Memory B cell (primary cell): ENCODE data around the gene PRR36.
"Not testable (repeated sequence)": the region's sequence is repeated elsewhere in the genome, so short reads cannot be mapped to it uniquely, and the experiment has no call there.

Experiments used
- ATAC-seq: fragments of 150-1000 bp; cut with Tn5 transposase; 2 replicates; pipeline ENCODE4 v1.10.0; 2021; ENCODE audit warnings: low read depth, mild to moderate bottlenecking, moderate library complexity
- DNase-seq, 2 donors: peaks; one replicate each; pipeline ENCODE4 v3.0.0; 2022; ENCODE audit warnings: low spot score in 2 of 2
- H3K27ac Mint-ChIP-seq: one replicate; pipeline ENCODE4 v1.8.0; 2022; ENCODE audit warnings: mild to moderate bottlenecking, moderate library complexity, mixed read lengths
- H3K27me3 Mint-ChIP-seq: one replicate; pipeline ENCODE4 v1.8.0; 2022; ENCODE audit warnings: mixed read lengths
- H3K36me3 Mint-ChIP-seq: one replicate; pipeline ENCODE4 v1.8.0; 2022; ENCODE audit warnings: mild to moderate bottlenecking, mixed read lengths
- H3K4me1 Mint-ChIP-seq: one replicate; pipeline ENCODE4 v1.8.0; 2022; ENCODE audit warnings: mixed read lengths
- H3K4me3 Mint-ChIP-seq: one replicate; pipeline ENCODE4 v1.8.0; 2022; ENCODE audit warnings: mild to moderate bottlenecking, moderate library complexity, mixed read lengths
- H3K9me3 Mint-ChIP-seq: one replicate; pipeline ENCODE4 v1.8.0; 2022; ENCODE audit warnings: mixed read lengths

The PRR36 gene

GRCh38 chr19:7897292-7897691 is 23.1 kb upstream of the PRR36 start:
- H3K36me3 Mint-ChIP-seq, result peaks cover 1% of the 10 kb centered on the region
- no peaks in the 10 kb centered on the region for H3K9me3 Mint-ChIP-seq
- no peak overlapping the region for H3K27ac Mint-ChIP-seq
- H3K4me1 Mint-ChIP-seq, result no peaks in the 10 kb centered on the region
- peaks cover 16% of the 10 kb centered on the region for H3K27me3 Mint-ChIP-seq
- H3K4me3 Mint-ChIP-seq, result no peak overlapping the region
- ATAC-seq (no peak), DNase-seq (no peak)

GRCh38 chr19:7895565-7895964 is 21.4 kb upstream of the PRR36 start:
- Mint-ChIP-seq H3K36me3 (peaks cover 1% of the 10 kb centered on the region), H3K9me3 (no peaks in the 10 kb centered on the region), H3K27me3 (peaks cover 17% of the 10 kb centered on the region), H3K4me3 (no peak overlapping the region), H3K27ac (no peak overlapping the region), H3K4me1 (no peaks in the 10 kb centered on the region)
- no peak for ATAC-seq
- no peak for DNase-seq

GRCh38 chr19:7894612-7895309 is 20.6 kb upstream of the PRR36 start:
- ATAC-seq, result no peak
- Mint-ChIP-seq H3K36me3 (peaks cover 1% of the 10 kb centered on the region), H3K4me1 (no peaks in the 10 kb centered on the region), H3K4me3 (no peak overlapping the region), H3K9me3 (no peaks in the 10 kb centered on the region), H3K27ac (no peak overlapping the region), H3K27me3 (peaks cover 17% of the 10 kb centered on the region)
- DNase-seq, result no peak

DNA sequence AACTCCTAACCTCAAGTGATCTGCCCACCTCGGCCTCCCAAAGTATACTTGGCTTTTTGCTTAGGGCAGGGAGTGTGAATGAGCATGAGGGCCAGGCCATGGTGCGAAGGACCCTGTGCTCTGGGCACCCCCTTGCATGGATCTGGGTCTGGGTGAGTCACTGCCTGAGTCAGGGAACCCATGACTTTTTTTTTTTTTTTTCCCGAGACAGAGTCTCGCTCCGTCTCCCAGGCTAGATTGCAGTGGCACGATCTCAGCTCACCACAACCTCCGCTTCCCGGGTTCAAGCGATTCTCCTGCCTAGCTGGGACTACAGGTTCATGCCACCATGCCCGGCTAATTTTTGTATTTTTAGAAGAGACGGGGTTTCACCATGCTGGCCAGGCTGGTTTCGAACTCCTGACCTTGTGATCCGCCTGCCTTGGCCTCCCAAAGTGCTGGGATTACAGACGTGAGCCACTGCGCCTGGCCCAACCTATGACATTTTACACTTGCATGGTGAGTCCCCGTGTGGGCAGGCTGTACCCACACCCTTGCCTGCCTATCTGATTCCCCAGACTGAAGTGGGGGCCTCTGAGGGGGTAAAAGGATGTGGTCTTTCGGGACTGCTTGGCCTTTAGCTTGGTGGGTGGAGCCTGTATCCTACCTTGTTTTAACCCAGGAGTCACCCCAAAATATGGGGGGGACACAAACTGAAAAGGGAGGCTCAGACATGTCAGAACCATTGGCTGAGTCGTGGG is 19.3 kb upstream of the PRR36 start:
- not testable (repeated sequence) for ATAC-seq
- peaks cover 22% of the 10 kb centered on the region for H3K27me3 Mint-ChIP-seq

GRCh38 chr19:7888826-7889217 is 14.6 kb upstream of the PRR36 start:
- no peak for ATAC-seq
- no peak for DNase-seq
- H3K36me3 Mint-ChIP-seq, result peaks cover 2% of the 10 kb centered on the region
- H3K4me3 Mint-ChIP-seq, result no peak overlapping the region
- peaks cover 3% of the 10 kb centered on the region for H3K4me1 Mint-ChIP-seq
- no peak overlapping the region for H3K27ac Mint-ChIP-seq
- H3K27me3 Mint-ChIP-seq, result peaks cover 11% of the 10 kb centered on the region
- H3K9me3 Mint-ChIP-seq, result peaks cover 2% of the 10 kb centered on the region

More for the DNA sequence above, 19.3 kb upstream of the PRR36 start:
- H3K36me3 Mint-ChIP-seq, DNase-seq, H3K4me3 Mint-ChIP-seq, H3K4me1 Mint-ChIP-seq, H3K27ac Mint-ChIP-seq, H3K9me3 Mint-ChIP-seq: not testable (repeated sequence)

DNA sequence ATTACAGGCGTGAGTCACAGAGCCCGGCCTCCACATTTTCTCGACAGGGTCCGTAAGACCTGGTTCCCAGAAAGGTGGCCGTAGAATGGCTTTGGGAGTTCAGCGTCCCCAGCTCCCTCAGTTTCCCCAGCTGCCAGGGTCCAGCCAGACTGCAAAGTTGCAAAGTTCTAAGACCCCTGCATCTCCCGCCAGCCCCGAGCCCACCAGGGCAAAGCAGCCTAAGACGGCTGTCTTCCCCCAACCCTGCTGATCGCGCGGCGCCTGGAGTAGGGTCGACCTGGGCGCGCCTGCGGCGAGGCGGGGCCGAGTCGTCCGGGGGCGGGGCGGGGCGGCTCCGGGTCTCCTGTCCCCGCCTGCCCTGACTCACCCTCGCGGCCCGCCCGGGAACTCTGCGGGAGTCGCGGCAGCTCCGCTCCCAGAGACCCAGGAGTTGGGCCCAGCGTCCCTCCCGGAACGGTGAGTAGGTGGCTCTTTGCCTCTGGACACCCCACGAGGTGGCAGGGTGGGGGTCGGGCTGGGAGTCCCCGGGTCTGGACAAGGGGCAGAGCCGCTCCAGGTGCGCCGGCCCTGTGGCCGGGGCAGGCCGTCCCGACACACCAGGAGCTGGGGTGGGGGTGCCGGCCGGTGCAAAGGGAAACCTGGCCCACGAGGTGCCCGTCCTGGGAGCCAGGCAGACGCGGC is 14.1 kb upstream of the PRR36 start, which contains the start of gene LRRC8E:
Gene LRRC8E (plus strand): TSS at position 366 of the 681 bp plus-strand sequence. CDS start 7,094 bp downstream, outside the sequence.
- no peak for ATAC-seq
- DNase-seq, result no peak
- Mint-ChIP-seq H3K9me3 (peaks cover 2% of the 10 kb centered on the region), H3K4me1 (peaks cover 3% of the 10 kb centered on the region), H3K36me3 (peaks cover 2% of the 10 kb centered on the region), H3K27ac (no peak within 1 kb of the TSS), H3K27me3 (peaks cover 11% of the 10 kb centered on the region), H3K4me3 (no peak within 1 kb of the TSS)

- Mint-ChIP-seq H3K4me1 (peaks cover 3% of the 10 kb centered on the region), H3K9me3 (peaks cover 2% of the 10 kb centered on the region), H3K27me3 (peaks cover 11% of the 10 kb centered on the region), H3K36me3 (peaks cover 2% of the 10 kb centered on the region), H3K27ac (no peak overlapping the region), H3K4me3 (no peak overlapping the region)
- no peak for DNase-seq
- no peak for ATAC-seq
Observed at GRCh38 chr19:7887408-7888144, 13.4 kb upstream of the PRR36 start.

DNA sequence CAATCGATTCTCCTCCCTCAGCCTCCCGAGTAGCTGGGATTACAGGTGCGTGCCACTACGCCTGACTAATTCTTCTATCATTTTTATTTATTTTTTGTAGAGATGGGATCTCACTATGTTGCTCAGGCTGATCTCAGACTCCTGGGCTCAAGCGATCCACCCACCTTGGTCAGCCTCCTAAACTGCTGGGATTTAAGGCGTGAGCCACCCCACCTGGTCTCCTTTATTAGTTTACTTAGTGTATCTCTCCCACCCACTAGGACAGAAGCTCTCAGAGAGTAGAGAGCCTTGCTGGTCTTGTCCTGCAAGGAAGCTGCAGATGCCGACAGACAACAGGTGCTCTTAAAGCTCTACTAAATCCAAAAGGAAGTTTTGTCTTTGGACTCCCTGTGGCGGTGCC is 11.6 kb upstream of the PRR36 start:
- peaks cover 13% of the 10 kb centered on the region for H3K27me3 Mint-ChIP-seq
- no peak overlapping the region for H3K4me3 Mint-ChIP-seq
- H3K27ac Mint-ChIP-seq, result no peak overlapping the region
- H3K36me3 Mint-ChIP-seq, result peaks cover 2% of the 10 kb centered on the region
- H3K9me3 Mint-ChIP-seq, result peaks cover 2% of the 10 kb centered on the region
- ATAC-seq (no peak), DNase-seq (no peak)
- peaks cover 3% of the 10 kb centered on the region for H3K4me1 Mint-ChIP-seq

DNA sequence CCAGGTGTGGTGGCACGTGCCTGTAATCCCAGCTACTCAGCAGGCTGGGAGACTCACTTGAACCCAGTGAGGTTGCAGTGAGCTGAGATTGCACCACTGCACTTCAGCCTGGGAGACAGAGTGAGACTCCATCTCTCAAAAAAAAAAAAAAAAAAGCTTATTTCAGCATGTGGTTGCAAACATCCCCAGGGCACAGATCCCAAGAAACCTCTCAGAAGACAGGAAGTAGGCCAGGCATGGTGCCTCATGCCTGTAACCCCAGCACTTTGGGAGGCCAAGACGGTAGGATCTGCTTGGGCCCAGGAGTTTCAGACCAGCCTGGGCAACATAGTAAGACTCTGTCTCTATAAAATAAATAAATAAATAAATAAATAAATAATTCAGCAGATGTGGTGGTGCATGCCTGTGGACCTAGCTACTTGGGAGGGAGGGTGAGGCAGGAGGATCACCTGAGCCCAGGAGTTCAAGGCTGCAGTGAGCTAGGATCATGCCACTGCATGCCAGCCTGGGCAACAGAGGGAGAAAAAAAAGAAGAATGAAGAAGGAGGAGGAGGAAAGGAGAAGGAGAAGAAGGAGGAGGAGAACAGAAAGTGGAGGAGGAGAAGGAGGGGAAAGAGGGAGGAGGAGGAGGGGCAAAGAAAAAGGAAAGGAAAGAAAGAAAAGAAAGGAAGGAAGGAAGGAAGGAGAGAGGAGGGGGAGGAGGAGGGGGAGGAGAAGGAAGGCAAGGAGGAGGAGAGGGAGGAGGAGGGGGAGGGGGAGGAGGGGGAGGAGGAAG is 9.8 kb upstream of the PRR36 start:
- DNase-seq (no peak), ATAC-seq (no peak)
- H3K4me3 Mint-ChIP-seq, result no peak overlapping the region
- H3K27ac Mint-ChIP-seq, result no peak overlapping the region
- H3K36me3 Mint-ChIP-seq, result peaks cover 2% of the 10 kb centered on the region
- H3K9me3 Mint-ChIP-seq, result peaks cover 2% of the 10 kb centered on the region
- peaks cover 9% of the 10 kb centered on the region for H3K27me3 Mint-ChIP-seq
- H3K4me1 Mint-ChIP-seq, result peaks cover 3% of the 10 kb centered on the region

DNA sequence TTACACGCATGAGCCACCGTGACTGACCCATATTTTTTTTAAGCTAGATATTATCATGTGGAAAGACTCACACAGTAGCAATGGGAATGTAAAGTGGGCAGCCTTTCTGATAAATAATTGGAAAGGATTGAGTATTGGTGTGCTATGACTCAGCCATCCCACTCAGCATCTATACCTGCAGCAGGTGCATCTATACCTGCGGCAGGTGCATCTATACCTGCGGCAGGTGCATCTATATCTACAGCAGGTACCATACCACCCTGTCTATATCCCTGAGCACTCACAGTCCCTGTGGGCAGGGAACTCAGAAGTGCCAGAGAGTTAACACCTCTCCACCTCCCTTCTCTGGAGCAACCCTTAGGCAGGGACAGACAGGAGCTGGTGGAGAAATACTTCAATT is 8.9 kb upstream of the PRR36 start:
- Mint-ChIP-seq H3K4me1 (peaks cover 3% of the 10 kb centered on the region), H3K27me3 (peaks cover 7% of the 10 kb centered on the region), H3K36me3 (peaks cover 2% of the 10 kb centered on the region), H3K4me3 (no peak overlapping the region), H3K9me3 (peaks cover 2% of the 10 kb centered on the region), H3K27ac (no peak overlapping the region)
- DNase-seq (no peak), ATAC-seq (no peak)

DNA sequence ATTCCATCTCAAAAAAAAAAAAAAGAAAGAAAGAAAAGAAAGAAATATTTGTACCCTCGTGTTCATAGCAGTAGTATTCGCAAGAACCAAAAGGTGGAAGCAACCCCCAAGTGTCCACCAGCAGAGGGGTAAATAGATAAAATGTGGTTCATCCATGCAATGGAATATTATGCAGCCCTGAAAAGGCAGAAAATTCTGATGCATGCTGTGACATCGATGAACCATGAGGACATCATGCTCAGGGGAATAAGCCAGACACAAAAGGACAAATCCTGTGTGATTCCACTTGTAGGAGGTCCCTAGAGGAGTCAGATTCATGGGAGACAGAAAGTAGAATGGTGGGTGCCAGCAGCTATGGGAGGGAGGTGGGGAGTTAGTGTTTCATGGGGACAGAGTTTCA is 7.7 kb upstream of the PRR36 start:
- ATAC-seq, result no peak
- DNase-seq, result no peak
- Mint-ChIP-seq H3K4me1 (peaks cover 3% of the 10 kb centered on the region), H3K27me3 (peaks cover 7% of the 10 kb centered on the region), H3K9me3 (peaks cover 2% of the 10 kb centered on the region), H3K4me3 (no peak overlapping the region), H3K36me3 (peaks cover 2% of the 10 kb centered on the region), H3K27ac (no peak overlapping the region)

GRCh38 chr19:7879836-7880235 is 5.6 kb upstream of the PRR36 start:
- Mint-ChIP-seq H3K4me1 (peaks cover 3% of the 10 kb centered on the region), H3K4me3 (no peak overlapping the region), H3K27me3 (peaks cover 8% of the 10 kb centered on the region), H3K27ac (no peak overlapping the region), H3K9me3 (peaks cover 2% of the 10 kb centered on the region), H3K36me3 (peaks cover 2% of the 10 kb centered on the region)
- ATAC-seq (no peak), DNase-seq (no peak)

- Mint-ChIP-seq H3K36me3 (peaks cover 2% of the 10 kb centered on the region), H3K4me3 (no peak overlapping the region), H3K27me3 (peaks cover 8% of the 10 kb centered on the region), H3K27ac (no peak overlapping the region), H3K9me3 (peaks cover 2% of the 10 kb centered on the region), H3K4me1 (peaks cover 3% of the 10 kb centered on the region)
- no peak for ATAC-seq
- DNase-seq, result no peak
Observed at GRCh38 chr19:7879111-7879807, 5.1 kb upstream of the PRR36 start.
